GM19025 (cell line): ENCODE measurements around the gene ACACA.
"Not testable (repeated sequence)": the region's sequence is repeated elsewhere in the genome, so short reads cannot be mapped to it uniquely, and the experiment has no call there.

Experiments
- ATAC-seq: cut with Tn5 transposase; IDR thresholded peaks from one replicate; pipeline ENCODE4 v1.9.1; 2021; ENCODE audit warnings: mild to moderate bottlenecking, low read depth, moderate library complexity; ENCODE audit not compliant: unreplicated experiment

Gene ACACA

DNA sequence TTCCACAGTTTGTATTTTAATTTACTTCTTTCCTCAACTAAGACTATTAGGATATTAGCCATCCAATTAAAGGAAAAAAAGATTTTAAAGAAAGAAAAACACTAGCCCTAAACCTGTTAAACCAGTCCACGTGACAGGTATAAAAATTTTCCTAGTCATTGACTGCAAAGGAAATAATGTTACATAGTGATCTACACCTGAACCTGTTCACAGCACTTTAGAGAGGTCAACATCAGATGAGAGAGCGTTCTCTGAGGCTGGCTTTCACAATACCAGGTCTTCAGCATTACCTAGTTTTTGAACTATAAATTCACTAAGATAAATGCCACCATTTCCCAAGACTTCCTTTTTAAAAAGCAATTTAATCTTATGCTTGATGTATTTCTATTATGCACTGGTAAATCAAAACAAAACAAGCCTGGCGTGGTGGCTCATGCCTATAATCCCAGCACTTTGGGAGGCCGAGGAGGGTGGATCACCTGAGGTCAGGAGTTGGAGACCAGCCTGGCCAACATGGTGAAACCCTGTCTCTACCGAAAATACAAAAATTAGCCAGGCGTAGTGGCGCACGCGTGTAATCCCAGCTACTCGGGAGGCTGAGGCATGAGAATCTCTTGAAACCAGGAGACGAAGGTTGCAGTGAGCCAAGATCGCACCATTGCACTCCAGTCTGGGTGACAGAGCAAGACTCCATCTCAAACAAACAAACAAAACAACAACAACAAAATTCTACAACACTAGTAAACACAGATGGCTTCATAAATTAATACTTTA is 49.7 kb downstream of the ACACA start:
- not testable (repeated sequence) for ATAC-seq

DNA sequence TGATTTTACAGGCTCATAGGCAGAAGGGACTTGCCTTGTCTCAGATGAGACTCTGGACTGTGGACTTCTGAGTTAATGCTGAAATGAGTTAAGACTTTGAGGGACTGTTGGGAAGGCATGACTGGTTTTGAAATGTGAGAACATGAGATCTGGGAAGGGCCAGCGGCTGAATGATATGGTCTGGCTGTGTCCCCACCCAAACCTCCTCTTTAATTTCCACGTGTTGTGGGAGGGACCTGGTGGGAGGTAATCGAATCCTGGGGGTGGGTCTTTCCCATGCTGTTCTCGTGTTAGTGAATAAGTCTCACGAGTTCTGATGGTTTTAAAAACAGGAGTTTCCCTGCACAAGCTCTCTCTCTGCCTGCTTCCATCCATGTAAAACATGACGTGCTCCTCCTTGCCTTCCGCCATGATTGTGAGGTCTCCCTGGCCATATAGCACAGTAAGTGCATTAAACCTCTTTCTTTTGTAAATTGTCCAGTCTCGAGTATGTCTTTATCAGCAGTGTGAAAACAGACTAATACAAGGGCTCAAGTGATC is 59.7 kb downstream of the ACACA start:
- ATAC-seq: not testable (repeated sequence)

GRCh38 chr17:37344519-37344918 is 62.1 kb downstream of the ACACA start:
- ATAC-seq: no peak

GRCh38 chr17:37342589-37342988 is 64.0 kb downstream of the ACACA start:
- ATAC-seq: no peak

- ATAC-seq: no peak
These were observed 65.8 kb downstream of the ACACA start for GRCh38 chr17:37340804-37341203.

DNA sequence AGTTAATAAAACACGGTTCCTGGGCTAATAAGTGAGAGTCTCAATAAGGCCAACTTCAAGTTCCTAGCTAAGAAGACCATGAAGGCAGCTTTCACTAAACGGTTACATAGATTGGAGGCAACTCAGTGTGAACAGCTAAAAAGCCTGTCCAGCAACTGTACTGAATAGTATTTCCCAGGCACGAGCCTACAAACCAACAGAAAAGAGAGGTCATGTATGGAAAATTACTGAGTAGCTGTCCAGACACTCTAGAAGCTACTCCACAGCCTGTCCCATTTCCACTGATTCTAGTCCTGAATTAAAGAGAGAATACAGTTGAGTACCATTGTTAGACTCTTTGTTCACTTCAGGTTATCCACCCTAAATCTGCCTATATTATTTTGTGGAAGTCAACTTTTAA is 67.3 kb downstream of the ACACA start:
- no peak for ATAC-seq

DNA sequence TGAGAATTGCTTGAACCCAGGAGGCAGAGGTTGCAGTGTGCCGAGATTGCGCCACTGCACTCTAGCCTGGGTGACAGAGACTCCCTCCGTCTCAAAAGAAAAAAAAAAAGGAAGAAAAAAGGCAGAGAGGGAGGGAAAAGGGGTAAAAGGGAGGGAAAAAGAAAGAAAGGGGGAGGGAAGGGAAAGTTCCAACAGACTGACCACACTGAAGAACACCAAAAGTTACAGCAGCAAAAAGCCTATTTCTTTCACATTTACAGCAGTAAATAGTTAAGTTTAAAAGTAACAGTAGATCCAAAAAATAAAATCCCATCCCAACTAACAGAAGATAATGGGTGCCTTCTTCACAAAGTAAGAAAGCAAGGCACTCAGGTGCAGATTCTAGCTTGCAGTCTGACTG is 67.8 kb downstream of the ACACA start:
- no peak for ATAC-seq

- no peak for ATAC-seq
These were observed 79.1 kb downstream of the ACACA start for GRCh38 chr17:37327341-37328090.

GRCh38 chr17:37322826-37323561 is 83.6 kb downstream of the ACACA start:
- ATAC-seq: no peak

DNA sequence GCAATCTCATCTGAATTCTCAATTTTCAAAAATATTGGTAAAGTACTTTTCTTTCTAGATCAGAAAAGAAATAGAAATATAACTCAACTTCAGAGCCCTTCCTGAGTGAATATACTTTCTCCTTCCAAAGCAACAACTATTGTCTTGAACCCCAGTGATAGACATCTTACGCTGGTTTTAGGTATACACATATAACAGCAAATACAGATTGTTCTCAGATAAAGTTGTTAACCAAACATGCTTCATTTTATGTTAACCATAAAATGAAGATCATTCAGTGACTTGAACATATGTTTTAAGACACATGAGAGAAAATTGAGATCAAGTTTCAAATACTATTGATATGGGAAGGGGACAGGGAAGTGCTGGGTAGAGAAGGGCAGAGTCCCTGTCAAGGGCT is 84.5 kb downstream of the ACACA start:
- ATAC-seq: no peak

DNA sequence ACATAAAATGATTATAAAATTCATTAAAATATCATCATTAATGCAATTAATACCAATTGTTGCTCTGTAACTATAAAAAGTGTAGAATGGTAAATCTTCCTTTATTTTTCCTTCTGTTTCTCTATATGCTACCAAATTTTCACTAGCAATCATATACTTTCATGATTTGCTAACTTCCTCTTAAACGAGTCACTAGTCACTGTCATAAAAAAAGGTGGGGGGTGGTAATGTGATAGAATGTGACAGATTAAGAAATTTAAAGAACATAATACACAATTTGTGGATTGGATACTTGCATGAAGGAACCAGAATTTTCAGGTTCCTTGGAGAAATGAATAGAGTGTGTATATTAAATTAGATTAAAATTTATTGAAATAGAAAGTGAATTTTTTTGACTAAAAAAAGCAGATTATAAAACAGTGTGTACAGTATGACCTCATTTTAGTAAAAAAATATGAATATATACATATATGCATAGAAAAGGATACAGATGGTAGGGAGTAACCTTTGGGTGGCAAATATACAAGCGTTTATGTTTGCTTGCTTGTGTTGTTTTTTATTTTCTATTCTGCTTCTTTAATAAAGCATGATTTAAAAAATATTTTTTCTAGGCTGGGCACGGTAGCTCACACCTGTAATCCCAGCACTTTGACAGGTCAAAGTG is 87.6 kb downstream of the ACACA start:
- no peak for ATAC-seq

GRCh38 chr17:37317867-37318266 is 88.8 kb downstream of the ACACA start:
- no peak for ATAC-seq

DNA sequence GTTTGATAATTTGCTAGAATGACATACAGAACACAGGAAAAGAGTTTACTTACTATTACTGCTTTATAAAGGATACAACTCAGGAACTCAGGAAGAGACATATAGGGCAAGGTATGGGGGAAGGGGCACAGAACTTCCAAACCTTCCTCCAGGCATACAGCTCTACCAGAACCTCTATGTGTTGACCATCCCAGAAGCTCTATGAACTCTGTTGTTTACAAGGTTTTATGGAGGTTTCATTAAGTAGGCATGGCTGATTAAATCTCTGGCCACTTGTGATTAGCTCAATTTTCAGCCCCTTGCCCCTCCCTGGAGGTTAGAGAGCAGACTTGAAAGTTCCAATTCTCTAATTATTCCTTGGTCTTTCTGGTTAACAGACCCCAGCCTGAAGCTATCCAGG is 91.0 kb downstream of the ACACA start:
- ATAC-seq: no peak

DNA sequence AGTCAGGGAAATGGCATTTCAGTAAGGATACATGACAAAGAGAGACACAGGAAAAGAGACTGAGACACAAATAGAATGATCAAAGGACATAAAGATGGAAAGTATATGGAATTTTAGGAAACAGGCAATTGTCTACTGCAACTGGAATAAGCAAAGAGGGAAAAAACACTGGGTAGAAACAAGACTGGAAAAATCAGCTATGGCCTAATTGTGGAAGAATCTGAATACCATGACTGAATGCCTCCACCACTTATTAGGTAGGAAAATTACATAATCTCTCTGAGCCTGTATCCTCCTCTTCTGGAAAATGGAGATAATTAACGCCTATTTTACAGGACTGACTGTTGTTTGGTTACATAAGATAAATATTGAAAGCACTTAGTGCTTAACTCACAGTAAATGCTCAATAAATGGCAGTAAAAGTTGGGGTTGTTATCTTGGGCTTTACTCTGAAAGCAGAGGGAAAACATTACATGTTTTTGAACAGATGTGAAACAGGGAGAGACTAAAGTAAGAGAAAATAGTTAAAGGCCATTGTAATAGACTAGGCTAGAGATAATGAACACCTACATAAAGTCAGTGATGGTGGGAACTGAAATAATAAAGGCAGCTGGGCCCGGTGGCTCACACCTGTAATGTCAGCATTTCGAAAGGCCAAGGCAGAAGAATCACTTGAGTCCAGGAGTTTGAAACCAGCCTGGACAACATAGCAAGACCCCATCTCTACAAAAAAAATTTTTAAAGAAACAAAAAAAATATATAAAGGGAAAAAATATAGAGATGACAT is 94.3 kb downstream of the ACACA start:
- no peak for ATAC-seq

- ATAC-seq: no peak
These were observed 95.7 kb downstream of the ACACA start for GRCh38 chr17:37310940-37311339.

DNA sequence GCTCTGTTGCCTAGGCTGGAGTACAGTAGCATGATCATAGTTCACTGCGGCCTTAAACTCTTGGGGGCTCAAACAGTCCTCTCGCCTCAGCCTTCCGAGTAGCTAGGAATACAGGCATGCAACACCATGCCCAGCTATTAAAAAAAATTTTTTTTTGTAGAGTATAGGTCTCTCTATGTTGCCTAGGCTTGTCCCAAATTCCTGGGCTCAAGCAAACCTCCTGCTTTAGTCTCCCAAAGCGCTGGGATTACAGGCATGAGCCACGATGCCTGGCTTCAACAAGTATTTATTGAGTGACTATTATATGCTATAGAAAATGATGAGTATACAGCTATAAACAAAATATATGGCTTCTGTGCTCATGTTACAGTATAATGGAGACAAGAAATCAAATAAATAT is 97.6 kb downstream of the ACACA start:
- ATAC-seq: no peak

- ATAC-seq: no peak
These were observed 101.2 kb downstream of the ACACA start for GRCh38 chr17:37305406-37305905.

DNA sequence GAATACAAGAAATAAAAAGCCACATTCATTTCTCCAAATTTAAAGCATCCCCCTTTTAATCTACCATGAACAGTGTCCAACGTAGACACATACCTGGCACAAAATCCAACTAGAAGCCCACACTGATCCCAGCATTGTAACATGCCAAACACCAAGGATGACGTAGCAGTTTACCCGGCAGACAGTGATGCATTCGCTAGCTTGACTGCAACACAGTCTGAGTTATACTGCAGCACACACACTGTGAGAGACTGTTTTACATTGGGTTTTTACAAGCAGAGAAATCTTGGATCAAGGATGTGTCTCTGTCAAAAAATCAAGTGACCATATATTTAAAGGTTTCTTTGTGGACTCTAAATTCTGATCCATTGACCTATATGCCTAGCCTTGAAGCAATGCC is 105.3 kb downstream of the ACACA start:
- ATAC-seq: no peak

GRCh38 chr17:37300683-37301082 is 106.0 kb downstream of the ACACA start:
- ATAC-seq: no peak
